ENCODE measurements around the gene ST6GAL1.

DNA sequence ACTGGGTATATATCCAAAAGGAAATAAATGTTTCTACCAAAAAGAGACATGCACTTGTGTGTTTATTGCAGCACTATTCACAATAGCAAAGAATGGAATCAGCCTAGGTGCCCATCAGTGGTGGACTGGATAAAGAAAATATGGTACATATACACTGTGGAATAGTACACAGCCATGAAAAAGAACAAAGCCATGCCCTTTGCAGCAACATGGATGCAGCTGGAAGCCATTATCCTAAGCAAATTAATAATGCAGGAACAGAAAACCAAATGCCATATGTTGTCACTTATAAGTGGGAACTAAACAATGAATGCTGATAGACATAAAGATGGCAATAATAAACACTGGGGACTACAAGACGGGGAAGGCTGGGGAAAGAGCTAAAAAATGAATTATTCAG is 106.1 kb downstream of the ST6GAL1 start:
- TF ChIP-seq, protein P1, sequence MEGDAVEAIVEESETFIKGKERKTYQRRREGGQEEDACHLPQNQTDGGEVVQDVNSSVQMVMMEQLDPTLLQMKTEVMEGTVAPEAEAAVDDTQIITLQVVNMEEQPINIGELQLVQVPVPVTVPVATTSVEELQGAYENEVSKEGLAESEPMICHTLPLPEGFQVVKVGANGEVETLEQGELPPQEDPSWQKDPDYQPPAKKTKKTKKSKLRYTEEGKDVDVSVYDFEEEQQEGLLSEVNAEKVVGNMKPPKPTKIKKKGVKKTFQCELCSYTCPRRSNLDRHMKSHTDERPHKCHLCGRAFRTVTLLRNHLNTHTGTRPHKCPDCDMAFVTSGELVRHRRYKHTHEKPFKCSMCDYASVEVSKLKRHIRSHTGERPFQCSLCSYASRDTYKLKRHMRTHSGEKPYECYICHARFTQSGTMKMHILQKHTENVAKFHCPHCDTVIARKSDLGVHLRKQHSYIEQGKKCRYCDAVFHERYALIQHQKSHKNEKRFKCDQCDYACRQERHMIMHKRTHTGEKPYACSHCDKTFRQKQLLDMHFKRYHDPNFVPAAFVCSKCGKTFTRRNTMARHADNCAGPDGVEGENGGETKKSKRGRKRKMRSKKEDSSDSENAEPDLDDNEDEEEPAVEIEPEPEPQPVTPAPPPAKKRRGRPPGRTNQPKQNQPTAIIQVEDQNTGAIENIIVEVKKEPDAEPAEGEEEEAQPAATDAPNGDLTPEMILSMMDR (conservative IDR thresholded peaks at IDR 0.05; ENCODE audit: low read depth in 2 of 2), result no peak
- TF ChIP-seq POLR2AphosphoS5 (IDR thresholded peaks at IDR 0.05; ENCODE audit: low read depth) (no peak), EZH2 (IDR thresholded peaks at IDR 0.05; ENCODE audit: low read depth, unreplicated experiment) (no peak), ZNF331 (CRISPR knock-in tag; IDR thresholded peaks at IDR 0.05; ENCODE audit: low read depth) (no peak), ZNF114 (CRISPR knock-in tag; IDR thresholded peaks at IDR 0.05) (no peak)
- TF ChIP-seq, protein P2, sequence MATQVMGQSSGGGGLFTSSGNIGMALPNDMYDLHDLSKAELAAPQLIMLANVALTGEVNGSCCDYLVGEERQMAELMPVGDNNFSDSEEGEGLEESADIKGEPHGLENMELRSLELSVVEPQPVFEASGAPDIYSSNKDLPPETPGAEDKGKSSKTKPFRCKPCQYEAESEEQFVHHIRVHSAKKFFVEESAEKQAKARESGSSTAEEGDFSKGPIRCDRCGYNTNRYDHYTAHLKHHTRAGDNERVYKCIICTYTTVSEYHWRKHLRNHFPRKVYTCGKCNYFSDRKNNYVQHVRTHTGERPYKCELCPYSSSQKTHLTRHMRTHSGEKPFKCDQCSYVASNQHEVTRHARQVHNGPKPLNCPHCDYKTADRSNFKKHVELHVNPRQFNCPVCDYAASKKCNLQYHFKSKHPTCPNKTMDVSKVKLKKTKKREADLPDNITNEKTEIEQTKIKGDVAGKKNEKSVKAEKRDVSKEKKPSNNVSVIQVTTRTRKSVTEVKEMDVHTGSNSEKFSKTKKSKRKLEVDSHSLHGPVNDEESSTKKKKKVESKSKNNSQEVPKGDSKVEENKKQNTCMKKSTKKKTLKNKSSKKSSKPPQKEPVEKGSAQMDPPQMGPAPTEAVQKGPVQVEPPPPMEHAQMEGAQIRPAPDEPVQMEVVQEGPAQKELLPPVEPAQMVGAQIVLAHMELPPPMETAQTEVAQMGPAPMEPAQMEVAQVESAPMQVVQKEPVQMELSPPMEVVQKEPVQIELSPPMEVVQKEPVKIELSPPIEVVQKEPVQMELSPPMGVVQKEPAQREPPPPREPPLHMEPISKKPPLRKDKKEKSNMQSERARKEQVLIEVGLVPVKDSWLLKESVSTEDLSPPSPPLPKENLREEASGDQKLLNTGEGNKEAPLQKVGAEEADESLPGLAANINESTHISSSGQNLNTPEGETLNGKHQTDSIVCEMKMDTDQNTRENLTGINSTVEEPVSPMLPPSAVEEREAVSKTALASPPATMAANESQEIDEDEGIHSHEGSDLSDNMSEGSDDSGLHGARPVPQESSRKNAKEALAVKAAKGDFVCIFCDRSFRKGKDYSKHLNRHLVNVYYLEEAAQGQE (IDR thresholded peaks at IDR 0.05; ENCODE audit: unreplicated experiment), result no peak
